Liver (tissue), 3 donors: Measurements from ENCODE around the gene KCNMB1.

ENCODE experiments used
- CTCF ChIP-seq: fragments of 150-350 bp; IDR thresholded peaks from 2 replicates; pipeline ENCODE4 v1.5.1; 2017; ENCODE audit warnings: improper control_type of control experiment, low read depth, low read length; ENCODE audit not compliant: missing input control
- FOXA1 ChIP-seq: IDR thresholded peaks from 2 replicates; pipeline ENCODE4 v1.6.1; 2016; ENCODE audit warnings: antibody characterized with exemption
- GABPA ChIP-seq, 2 donors: IDR thresholded peaks in 1 of 2; conservative IDR thresholded peaks in 1 of 2; 2 replicates each; pipeline ENCODE4 v1.6.1; 2016; ENCODE audit warnings: antibody characterized with exemption in 2 of 2, mild to moderate bottlenecking in 1 of 2, moderate library complexity in 1 of 2
- JUND ChIP-seq, 2 donors: IDR thresholded peaks; 2 replicates each; pipeline ENCODE4 v1.6.1; 2016; ENCODE audit warnings: antibody characterized with exemption in 2 of 2
- MAX ChIP-seq: IDR thresholded peaks from 2 replicates; pipeline ENCODE4 v1.6.1; 2016; ENCODE audit warnings: antibody characterized with exemption
- RAD21 ChIP-seq, 2 donors: IDR thresholded peaks; 2 replicates each; pipeline ENCODE4 v1.6.1; 2016; ENCODE audit warnings: antibody characterized with exemption in 2 of 2, mild to moderate bottlenecking in 2 of 2
- REST ChIP-seq: IDR thresholded peaks from 2 replicates; pipeline ENCODE4 v1.6.1; 2016; ENCODE audit warnings: antibody characterized with exemption, mild to moderate bottlenecking
- SP1 ChIP-seq: IDR thresholded peaks from 2 replicates; pipeline ENCODE4 v1.6.1; 2018; ENCODE audit warnings: antibody characterized with exemption, mild to moderate bottlenecking
- TAF1 ChIP-seq: conservative IDR thresholded peaks from 2 replicates; pipeline ENCODE4 v1.6.1; 2016; ENCODE audit warnings: antibody characterized with exemption, mild to moderate bottlenecking
- YY1 ChIP-seq: IDR thresholded peaks from 2 replicates; pipeline ENCODE4 v1.6.1; 2016; ENCODE audit warnings: antibody characterized with exemption, mild to moderate bottlenecking
- donor health status: healthy.
- donor health status: healthy.

GRCh38 chr5:170427672-170428236, 38.6 kb upstream of the KCNMB1 start:
- TF ChIP-seq CTCF (no peak), MAX (no peak), SP1 (no peak), REST (no peak), TAF1 (no peak), RAD21 (IDR thresholded peaks at IDR 0.05) (no peak), FOXA1 (no peak), JUND (IDR thresholded peaks at IDR 0.05) (no peak), YY1 (no peak), GABPA (IDR thresholded peaks at IDR 0.05 in 1 of 2, conservative IDR thresholded peaks at IDR 0.05 in 1 of 2) (no peak)
